ENCODE results near the gene FLAD1.
A peak's percentile ranks its signal among the peaks of the same experiment; 100 is the strongest.
"Not testable (repeated sequence)": the region's sequence is repeated elsewhere in the genome, so short reads cannot be mapped to it uniquely, and the experiment has no call there.

Gene FLAD1

GRCh38 chr1:154994269-154994587 is 11.1 kb downstream of the FLAD1 start:
- Histone ChIP-seq H3K4me2 (ENCODE audit: low read length) (no peak overlapping the region), H3K27ac (ENCODE audit: low read depth, low read length) (no peak overlapping the region), H3K23ac (ENCODE audit: low read length) (no peak overlapping the region), H2AK5ac (ENCODE audit: low read length) (no peak overlapping the region), H4K8ac (ENCODE audit: low read depth, low read length) (no peak overlapping the region), H3K36me3 (ENCODE audit: control insufficient read depth, insufficient read depth, low read length) (peaks cover 9% of the 10 kb centered on the region), H3K79me1 (ENCODE audit: low read length) (peaks cover 8% of the 10 kb centered on the region), H2BK15ac (replicated peaks; ENCODE audit: low read depth) (no peak overlapping the region), H3K4me1 (ENCODE audit: control insufficient read depth, low read depth, low read length) (no peaks in the 10 kb centered on the region), H3K56ac (ENCODE audit: low read length) (no peak overlapping the region), H2BK120ac (ENCODE audit: low read depth, low read length) (no peak overlapping the region), H4K5ac (ENCODE audit: low read length) (no peak overlapping the region), H3K18ac (ENCODE audit: low read length) (no peak overlapping the region), H3K4me3 (ENCODE audit: low read length) (no peak overlapping the region), H3K9ac (ENCODE audit: low read length) (no peak overlapping the region), H2BK5ac (ENCODE audit: low read length) (no peak overlapping the region), H3K27me3 (ENCODE audit: insufficient read depth, low read length, poor library complexity) (no peaks in the 10 kb centered on the region), H3K79me2 (ENCODE audit: control insufficient read depth, insufficient read depth, low read length) (no peaks in the 10 kb centered on the region), H3K4ac (ENCODE audit: low read depth, low read length) (no peak overlapping the region)
- WGBS (ENCODE audit: extremely low coverage, insufficient coverage, low lambda C conversion rate) = no CpG with 5 or more reads among the region's 1 CpG
- no peak for DNase-seq

GRCh38 chr1:154994591-154994990 is 11.4 kb downstream of the FLAD1 start:
- Histone ChIP-seq H3K9ac (ENCODE audit: low read length) (no peak overlapping the region), H3K36me3 (ENCODE audit: control insufficient read depth, insufficient read depth, low read length) (peaks cover 6% of the 10 kb centered on the region), H3K23ac (ENCODE audit: low read length) (no peak overlapping the region), H3K4me1 (ENCODE audit: control insufficient read depth, low read depth, low read length) (no peaks in the 10 kb centered on the region), H4K8ac (ENCODE audit: low read depth, low read length) (no peak overlapping the region), H3K27ac (ENCODE audit: low read depth, low read length) (no peak overlapping the region), H4K5ac (ENCODE audit: low read length) (no peak overlapping the region), H3K4me3 (ENCODE audit: low read length) (no peak overlapping the region), H3K18ac (ENCODE audit: low read length) (no peak overlapping the region), H3K27me3 (ENCODE audit: insufficient read depth, low read length, poor library complexity) (no peaks in the 10 kb centered on the region), H2BK5ac (ENCODE audit: low read length) (no peak overlapping the region), H3K79me2 (ENCODE audit: control insufficient read depth, insufficient read depth, low read length) (no peaks in the 10 kb centered on the region), H3K56ac (ENCODE audit: low read length) (no peak overlapping the region), H3K4me2 (ENCODE audit: low read length) (no peak overlapping the region), H3K4ac (ENCODE audit: low read depth, low read length) (no peak overlapping the region), H2BK15ac (replicated peaks; ENCODE audit: low read depth) (no peak overlapping the region), H2BK120ac (ENCODE audit: low read depth, low read length) (no peak overlapping the region), H2AK5ac (ENCODE audit: low read length) (no peak overlapping the region), H3K79me1 (ENCODE audit: low read length) (peaks cover 4% of the 10 kb centered on the region)
- WGBS (ENCODE audit: extremely low coverage, insufficient coverage, low lambda C conversion rate) = no CpG with 5 or more reads among the region's 3 CpGs
- DNase-seq = no peak

- H2AK5ac ChIP-seq (ENCODE audit: low read length); H2BK15ac ChIP-seq (replicated peaks; ENCODE audit: low read depth); H3K4me2 ChIP-seq (ENCODE audit: low read length); H3K79me2 ChIP-seq (ENCODE audit: control insufficient read depth, insufficient read depth, low read length); H3K9ac ChIP-seq (ENCODE audit: low read length); H3K23ac ChIP-seq (ENCODE audit: low read length); H3K4me1 ChIP-seq (ENCODE audit: control insufficient read depth, low read depth, low read length); H3K4ac ChIP-seq (ENCODE audit: low read depth, low read length); H2BK5ac ChIP-seq (ENCODE audit: low read length); H4K5ac ChIP-seq (ENCODE audit: low read length); H3K79me1 ChIP-seq (ENCODE audit: low read length); H3K27ac ChIP-seq (ENCODE audit: low read depth, low read length); H3K4me3 ChIP-seq (ENCODE audit: low read length); H3K18ac ChIP-seq (ENCODE audit: low read length); H2BK120ac ChIP-seq (ENCODE audit: low read depth, low read length); H3K56ac ChIP-seq (ENCODE audit: low read length); H3K27me3 ChIP-seq (ENCODE audit: insufficient read depth, low read length, poor library complexity); H3K36me3 ChIP-seq (ENCODE audit: control insufficient read depth, insufficient read depth, low read length); H4K8ac ChIP-seq (ENCODE audit: low read depth, low read length): not testable (repeated sequence)
- WGBS (ENCODE audit: extremely low coverage, insufficient coverage, low lambda C conversion rate) = no CpG with 5 or more reads among the region's 13 CpGs
- DNase-seq = peak; percentile 67
Measured at GRCh38 chr1:154995301-154995983, 12.3 kb downstream of the FLAD1 start.

DNA sequence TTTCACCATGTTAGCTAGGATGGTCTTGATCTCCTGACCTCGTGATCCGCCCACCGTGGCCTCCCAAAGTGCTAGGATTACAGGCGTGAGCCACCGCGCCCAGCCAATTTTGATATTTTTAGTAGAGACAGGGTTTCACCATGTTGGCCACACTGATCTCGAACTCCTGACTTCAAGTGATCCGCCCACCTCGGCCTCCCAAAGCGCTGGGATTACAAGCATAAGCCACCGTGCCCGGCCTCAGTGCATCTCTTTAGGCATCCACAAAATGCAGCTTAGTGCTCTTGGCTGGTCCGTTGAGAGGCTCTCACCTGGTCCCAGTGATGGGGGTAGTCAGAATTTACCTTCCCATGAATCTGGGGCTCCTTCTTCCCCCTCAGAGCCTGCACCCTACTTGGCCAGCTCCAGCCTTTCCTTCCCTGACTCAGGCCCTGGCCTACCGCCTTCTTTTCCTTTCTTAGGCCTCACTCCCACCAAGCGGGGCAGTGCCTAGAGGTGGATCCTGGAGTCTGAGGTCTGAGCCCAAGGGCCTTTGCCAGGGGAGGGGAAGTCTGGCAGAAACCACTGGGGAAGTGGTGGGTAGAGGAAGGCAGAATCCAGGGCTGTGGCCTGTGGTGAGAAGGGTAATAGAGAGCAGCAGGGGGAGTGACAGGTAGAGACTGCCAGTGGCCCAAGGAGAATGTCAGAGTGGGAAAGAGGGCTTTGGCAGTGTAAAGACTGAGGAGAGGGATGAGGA is 14.0 kb downstream of the FLAD1 start:
- Histone ChIP-seq H2BK5ac (ENCODE audit: low read length) (no peak overlapping the region), H2BK15ac (replicated peaks; ENCODE audit: low read depth) (no peak overlapping the region), H3K18ac (ENCODE audit: low read length) (no peak overlapping the region), H4K8ac (ENCODE audit: low read depth, low read length) (no peak overlapping the region), H2BK120ac (ENCODE audit: low read depth, low read length) (no peak overlapping the region), H3K27ac (ENCODE audit: low read depth, low read length) (no peak overlapping the region), H3K9ac (ENCODE audit: low read length) (no peak overlapping the region), H3K56ac (ENCODE audit: low read length) (no peak overlapping the region), H4K5ac (ENCODE audit: low read length) (no peak overlapping the region), H3K4ac (ENCODE audit: low read depth, low read length) (no peak overlapping the region), H3K23ac (ENCODE audit: low read length) (no peak overlapping the region), H3K27me3 (ENCODE audit: insufficient read depth, low read length, poor library complexity) (no peaks in the 10 kb centered on the region), H3K79me1 (ENCODE audit: low read length) (no peaks in the 10 kb centered on the region), H2AK5ac (ENCODE audit: low read length) (no peak overlapping the region), H3K4me3 (ENCODE audit: low read length) (no peak overlapping the region), H3K36me3 (ENCODE audit: control insufficient read depth, insufficient read depth, low read length) (no peaks in the 10 kb centered on the region), H3K79me2 (ENCODE audit: control insufficient read depth, insufficient read depth, low read length) (no peaks in the 10 kb centered on the region), H3K4me2 (ENCODE audit: low read length) (no peak overlapping the region), H3K4me1 (ENCODE audit: control insufficient read depth, low read depth, low read length) (no peaks in the 10 kb centered on the region)
- no CpG with 5 or more reads among the region's 15 CpGs for WGBS (ENCODE audit: extremely low coverage, insufficient coverage, low lambda C conversion rate)
- DNase-seq = no peak

DNA sequence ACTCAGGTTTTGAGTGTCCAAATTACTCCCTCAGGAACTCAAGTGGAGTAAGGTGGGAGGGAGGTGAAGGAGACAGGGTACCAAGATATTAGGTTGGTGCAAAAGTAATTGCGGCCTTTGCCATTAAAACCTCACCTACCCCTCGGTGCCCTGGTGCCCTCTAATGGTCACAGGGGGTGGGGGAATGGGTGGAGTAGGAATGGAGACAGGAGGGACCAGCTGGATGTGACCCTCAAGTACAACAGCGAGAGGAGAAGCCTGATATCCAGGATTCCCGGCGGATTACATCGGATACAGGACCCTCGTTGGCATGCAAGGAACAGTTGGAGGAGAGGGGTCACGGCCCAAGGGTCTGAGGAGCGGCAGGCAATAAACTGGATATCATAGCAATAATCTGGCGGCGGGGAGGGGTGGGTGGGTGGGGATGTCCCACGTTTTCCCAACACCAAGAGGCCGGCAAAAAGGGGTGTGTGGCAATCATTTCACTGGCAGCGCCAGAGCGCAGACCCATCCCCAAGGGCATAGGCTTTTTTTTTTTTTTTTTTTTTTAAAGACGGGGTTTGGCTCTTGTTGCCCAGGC is 15.1 kb downstream of the FLAD1 start:
- no peak for DNase-seq
- H4K5ac ChIP-seq (ENCODE audit: low read length) = no peak overlapping the region
- WGBS (ENCODE audit: extremely low coverage, insufficient coverage, low lambda C conversion rate) = no CpG with 5 or more reads among the region's 16 CpGs

More for the DNA sequence above, 15.1 kb downstream of the FLAD1 start:
- Histone ChIP-seq H3K4me3 (ENCODE audit: low read length) (no peak overlapping the region), H2BK15ac (replicated peaks; ENCODE audit: low read depth) (no peak overlapping the region), H3K27me3 (ENCODE audit: insufficient read depth, low read length, poor library complexity) (no peaks in the 10 kb centered on the region), H3K27ac (ENCODE audit: low read depth, low read length) (no peak overlapping the region), H3K56ac (ENCODE audit: low read length) (no peak overlapping the region), H2BK5ac (ENCODE audit: low read length) (no peak overlapping the region), H3K4me2 (ENCODE audit: low read length) (no peak overlapping the region), H3K4me1 (ENCODE audit: control insufficient read depth, low read depth, low read length) (no peaks in the 10 kb centered on the region), H3K79me2 (ENCODE audit: control insufficient read depth, insufficient read depth, low read length) (peaks cover 5% of the 10 kb centered on the region), H2AK5ac (ENCODE audit: low read length) (no peak overlapping the region), H3K79me1 (ENCODE audit: low read length) (no peaks in the 10 kb centered on the region), H4K8ac (ENCODE audit: low read depth, low read length) (no peak overlapping the region), H3K9ac (ENCODE audit: low read length) (no peak overlapping the region), H3K18ac (ENCODE audit: low read length) (no peak overlapping the region), H2BK120ac (ENCODE audit: low read depth, low read length) (no peak overlapping the region), H3K4ac (ENCODE audit: low read depth, low read length) (no peak overlapping the region), H3K23ac (ENCODE audit: low read length) (no peak overlapping the region), H3K36me3 (ENCODE audit: control insufficient read depth, insufficient read depth, low read length) (no peaks in the 10 kb centered on the region)
